HG02885 (cell line): Measurements from ENCODE around the gene ZNF865.

Experiments used
- ATAC-seq: cut with Tn5 transposase; IDR thresholded peaks from one replicate; pipeline ENCODE4 v1.9.1; 2021; ENCODE audit warnings: mild to moderate bottlenecking; ENCODE audit not compliant: unreplicated experiment, poor library complexity

ZNF865 gene

GRCh38 chr19:55585658-55586339 lies 19.6 kb upstream of the ZNF865 start:
- no peak for ATAC-seq

- peak; percentile 82 for ATAC-seq
Observed at GRCh38 chr19:55586976-55587668, 18.3 kb upstream of the ZNF865 start.

GRCh38 chr19:55588738-55589137 lies 16.7 kb upstream of the ZNF865 start:
- ATAC-seq, result no peak

GRCh38 chr19:55590109-55590508 lies 15.3 kb upstream of the ZNF865 start:
- no peak for ATAC-seq

GRCh38 chr19:55590617-55591016 lies 14.8 kb upstream of the ZNF865 start:
- ATAC-seq, result no peak

GRCh38 chr19:55591555-55591954 lies 13.9 kb upstream of the ZNF865 start:
- ATAC-seq, result no peak

- ATAC-seq, result no peak
Observed at GRCh38 chr19:55592391-55593090, 12.9 kb upstream of the ZNF865 start.

GRCh38 chr19:55593096-55593772 lies 12.2 kb upstream of the ZNF865 start:
- no peak for ATAC-seq

GRCh38 chr19:55594996-55595545 lies 10.4 kb upstream of the ZNF865 start:
- ATAC-seq, result no peak

- no peak for ATAC-seq
Observed at GRCh38 chr19:55596304-55596703, 9.1 kb upstream of the ZNF865 start.

GRCh38 chr19:55597501-55597921 lies 7.9 kb upstream of the ZNF865 start:
- ATAC-seq, result no peak

- no peak for ATAC-seq
Observed at GRCh38 chr19:55598034-55598433, 7.4 kb upstream of the ZNF865 start.

GRCh38 chr19:55598719-55599467 lies 6.6 kb upstream of the ZNF865 start:
- ATAC-seq, result peak; percentile 51

GRCh38 chr19:55599468-55599841 lies 6.0 kb upstream of the ZNF865 start, which contains the start of gene FIZ1:
TSS of gene FIZ1 (minus strand) at chr19:55599517. CDS start at chr19:55597865, 1,652 bp downstream.
- peak; percentile 60 for ATAC-seq

GRCh38 chr19:55599842-55600661 lies 5.4 kb upstream of the ZNF865 start, which contains the start of gene ZNF524:
TSS of gene ZNF524 (plus strand) at chr19:55600288. CDS start at chr19:55602113, 1,825 bp downstream.
- peak; percentile 48 for ATAC-seq

GRCh38 chr19:55600662-55601028 lies 4.8 kb upstream of the ZNF865 start:
- no peak for ATAC-seq

- ATAC-seq, result no peak
Observed at GRCh38 chr19:55601084-55601483, 4.4 kb upstream of the ZNF865 start.

GRCh38 chr19:55602104-55603001 lies 3.1 kb upstream of the ZNF865 start:
- ATAC-seq, result no peak
